Measurements from ENCODE around the gene EAF1. TPM values are rescaled to one million over a fixed set of nuclear protein-coding genes. Genes with fewer than 3 reads are reported as not detected.
"Not testable (repeated sequence)": the region's sequence is repeated elsewhere in the genome, so short reads cannot be mapped to it uniquely, and the experiment has no call there.

EAF1 gene
- total RNA-seq, 2 donors from 2014 or later: 24.9 to 28.0 TPM

DNA sequence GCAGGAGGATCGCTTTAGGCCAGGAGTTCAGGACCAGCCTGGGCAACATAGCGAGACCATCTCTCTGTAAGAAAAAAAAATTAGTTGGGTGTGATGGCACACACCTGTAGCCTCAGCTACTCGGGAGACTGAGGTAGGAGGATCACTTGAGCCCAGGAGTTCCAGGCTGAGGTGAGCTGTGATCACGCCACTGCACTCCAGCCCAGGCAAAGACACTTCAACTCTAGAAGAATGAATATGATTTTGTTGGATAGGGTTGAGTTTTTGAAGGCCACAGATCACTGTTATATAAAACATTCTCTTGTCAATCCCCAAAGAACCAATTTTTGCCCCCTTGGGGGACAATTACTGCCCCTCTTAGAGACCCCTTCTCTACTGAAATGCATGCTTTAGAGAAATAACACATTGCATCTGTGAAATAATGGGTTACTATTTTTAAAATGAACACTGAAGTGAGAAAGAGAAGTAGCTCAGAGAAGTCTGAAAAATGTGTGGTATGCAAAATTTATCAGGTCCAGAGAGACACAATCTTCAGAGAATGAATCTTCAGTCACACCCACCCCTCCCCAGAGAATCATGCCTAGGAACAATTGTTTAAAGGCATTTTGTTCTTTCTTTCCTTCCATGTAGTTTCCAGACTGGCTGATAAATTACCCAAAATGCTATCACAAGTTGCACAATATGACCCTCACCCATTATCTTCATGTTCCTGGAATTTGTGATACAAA lies 42.7 kb upstream of the EAF1 start:
- TF ChIP-seq, protein P1, sequence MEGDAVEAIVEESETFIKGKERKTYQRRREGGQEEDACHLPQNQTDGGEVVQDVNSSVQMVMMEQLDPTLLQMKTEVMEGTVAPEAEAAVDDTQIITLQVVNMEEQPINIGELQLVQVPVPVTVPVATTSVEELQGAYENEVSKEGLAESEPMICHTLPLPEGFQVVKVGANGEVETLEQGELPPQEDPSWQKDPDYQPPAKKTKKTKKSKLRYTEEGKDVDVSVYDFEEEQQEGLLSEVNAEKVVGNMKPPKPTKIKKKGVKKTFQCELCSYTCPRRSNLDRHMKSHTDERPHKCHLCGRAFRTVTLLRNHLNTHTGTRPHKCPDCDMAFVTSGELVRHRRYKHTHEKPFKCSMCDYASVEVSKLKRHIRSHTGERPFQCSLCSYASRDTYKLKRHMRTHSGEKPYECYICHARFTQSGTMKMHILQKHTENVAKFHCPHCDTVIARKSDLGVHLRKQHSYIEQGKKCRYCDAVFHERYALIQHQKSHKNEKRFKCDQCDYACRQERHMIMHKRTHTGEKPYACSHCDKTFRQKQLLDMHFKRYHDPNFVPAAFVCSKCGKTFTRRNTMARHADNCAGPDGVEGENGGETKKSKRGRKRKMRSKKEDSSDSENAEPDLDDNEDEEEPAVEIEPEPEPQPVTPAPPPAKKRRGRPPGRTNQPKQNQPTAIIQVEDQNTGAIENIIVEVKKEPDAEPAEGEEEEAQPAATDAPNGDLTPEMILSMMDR (IDR thresholded peaks at IDR 0.05): no peak
- Histone ChIP-seq H3K27me3 (no peaks in the 10 kb centered on the region), H3K36me3 (no peaks in the 10 kb centered on the region), H3K4me3 (no peak overlapping the region), H3K27ac (no peak overlapping the region), H3K4me1 (no peaks in the 10 kb centered on the region), H3K9ac (ENCODE audit: low read depth in 2 of 2, low read length in 2 of 2) (no peak overlapping the region), H3K9me3 (no peaks in the 10 kb centered on the region)
- intact Hi-C loops (cut with DNase I): no loop called here
- no peak for DNase-seq

DNA sequence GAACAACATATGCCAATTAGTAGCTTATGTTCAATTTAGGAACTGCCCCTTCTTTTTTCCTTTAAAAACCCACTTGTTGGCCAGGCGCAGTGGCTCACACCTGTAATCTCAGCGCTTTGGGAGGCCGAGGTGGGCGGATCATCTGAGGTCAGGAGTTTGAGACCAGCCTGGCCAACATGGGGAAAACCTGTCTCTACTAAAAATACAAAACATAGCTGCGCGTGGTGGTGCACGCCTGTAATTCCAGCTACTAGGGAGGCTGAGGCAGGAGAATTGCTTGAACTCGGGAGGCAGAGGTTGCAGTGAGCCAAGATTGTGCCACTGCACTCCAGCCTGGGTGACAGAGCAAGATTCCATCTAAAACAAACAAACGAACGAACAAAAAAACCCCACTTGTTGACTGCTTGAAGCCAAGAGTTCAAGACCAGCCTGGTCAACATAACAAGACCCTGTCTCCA lies 42.1 kb upstream of the EAF1 start:
- H3K27me3 ChIP-seq: not testable (repeated sequence)

DNA sequence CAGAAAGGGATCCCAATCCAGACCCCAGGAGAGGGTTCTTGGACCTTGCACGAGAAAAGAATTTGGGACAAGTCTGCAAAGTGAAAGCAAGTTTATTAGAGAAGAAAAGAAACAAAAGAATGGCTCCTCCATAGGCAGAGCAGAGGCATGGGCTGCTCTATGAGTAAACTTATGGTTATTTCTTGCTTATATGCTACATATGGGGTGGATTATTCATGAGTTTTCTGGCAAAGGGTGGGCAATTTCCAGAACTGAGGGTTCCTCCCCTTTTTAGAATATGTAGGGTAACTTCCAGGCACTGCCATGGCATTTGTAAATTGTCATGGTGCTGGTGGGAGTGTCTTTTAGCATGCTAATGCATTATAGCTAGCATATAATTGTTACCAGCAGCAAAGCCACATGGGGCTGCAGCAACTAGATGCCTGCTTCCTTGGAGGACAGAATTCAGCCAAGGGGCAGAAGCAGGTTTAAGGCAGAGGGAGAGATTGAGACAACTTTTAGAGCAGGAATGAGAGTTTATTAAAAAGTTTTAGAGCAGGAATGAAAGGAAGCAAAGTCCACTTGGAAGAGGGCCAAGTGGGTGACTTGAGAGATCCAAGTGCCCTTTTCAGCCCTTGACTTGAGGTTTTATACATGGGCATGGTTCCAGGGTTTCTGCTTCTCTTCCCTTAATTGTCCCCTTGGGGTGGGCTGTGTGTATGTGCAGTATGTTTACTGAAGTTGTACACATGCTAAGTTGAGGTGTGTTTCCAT lies 41.3 kb upstream of the EAF1 start:
- Histone ChIP-seq H3K27ac (no peak overlapping the region), H3K36me3 (no peaks in the 10 kb centered on the region), H3K4me3 (no peak overlapping the region), H3K9me3 (no peaks in the 10 kb centered on the region), H3K27me3 (no peaks in the 10 kb centered on the region), H3K9ac (ENCODE audit: low read depth in 2 of 2, low read length in 2 of 2) (no peak overlapping the region), H3K4me1 (no peaks in the 10 kb centered on the region)
- TF ChIP-seq, protein P1 (IDR thresholded peaks at IDR 0.05): no peak
- DNase-seq: no peak
- intact Hi-C loops (cut with DNase I): no loop called here

More for the DNA sequence above, 42.1 kb upstream of the EAF1 start:
- H3K9me3 ChIP-seq; intact Hi-C loops (cut with DNase I); H3K36me3 ChIP-seq; H3K9ac ChIP-seq (ENCODE audit: low read depth in 2 of 2, low read length in 2 of 2); H3K4me3 ChIP-seq; H3K4me1 ChIP-seq; H3K27ac ChIP-seq; DNase-seq: not testable (repeated sequence)

DNA sequence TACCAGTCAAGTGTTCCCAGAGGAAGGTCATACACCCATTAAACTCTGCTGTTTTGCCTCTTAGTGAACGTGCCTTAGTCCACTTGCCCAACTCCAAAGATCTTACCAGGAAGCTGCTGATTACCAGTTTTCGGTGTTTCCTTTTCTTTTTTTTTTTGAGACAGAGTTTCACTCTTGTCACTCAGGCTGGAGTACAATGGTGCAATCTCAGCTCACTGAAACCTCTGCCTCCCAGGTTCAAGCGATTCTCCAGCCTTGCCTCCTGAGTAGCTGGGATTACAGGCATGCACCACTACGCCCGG lies 40.8 kb upstream of the EAF1 start:
- DNase-seq; intact Hi-C loops (cut with DNase I); H3K9ac ChIP-seq (ENCODE audit: low read depth in 2 of 2, low read length in 2 of 2); H3K4me1 ChIP-seq; H3K4me3 ChIP-seq; H3K36me3 ChIP-seq; H3K9me3 ChIP-seq; H3K27ac ChIP-seq; H3K27me3 ChIP-seq: not testable (repeated sequence)

DNA sequence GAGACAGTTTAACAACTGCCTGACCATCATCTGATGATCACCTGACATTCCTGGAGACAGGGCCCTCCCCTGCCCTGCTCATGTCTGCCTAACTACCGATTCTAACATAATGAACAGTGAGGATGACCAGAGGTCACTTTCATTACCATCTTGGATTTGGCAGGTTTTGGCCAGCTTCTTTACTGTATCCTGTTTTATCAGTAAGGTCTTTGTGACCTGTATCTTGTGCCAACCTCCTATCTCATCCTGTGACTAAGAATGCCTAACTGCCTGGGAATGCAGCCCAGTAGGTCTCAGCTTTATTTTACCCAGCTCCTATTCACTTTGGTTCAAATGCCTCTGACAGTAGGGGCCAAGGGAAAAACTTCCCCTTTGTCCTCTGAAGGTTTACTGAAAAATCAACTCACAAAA lies 40.2 kb upstream of the EAF1 start:
- no peak overlapping the region for H3K9ac ChIP-seq (ENCODE audit: low read depth in 2 of 2, low read length in 2 of 2)
- no peaks in the 10 kb centered on the region for H3K36me3 ChIP-seq
- H3K27me3 ChIP-seq: no peaks in the 10 kb centered on the region
- H3K27ac ChIP-seq: no peak overlapping the region
- intact Hi-C loops (cut with DNase I): no loop called here
- TF ChIP-seq, protein P1 (IDR thresholded peaks at IDR 0.05): no peak
- H3K4me1 ChIP-seq: no peaks in the 10 kb centered on the region
- H3K9me3 ChIP-seq: no peaks in the 10 kb centered on the region
- DNase-seq: no peak
- no peak overlapping the region for H3K4me3 ChIP-seq

DNA sequence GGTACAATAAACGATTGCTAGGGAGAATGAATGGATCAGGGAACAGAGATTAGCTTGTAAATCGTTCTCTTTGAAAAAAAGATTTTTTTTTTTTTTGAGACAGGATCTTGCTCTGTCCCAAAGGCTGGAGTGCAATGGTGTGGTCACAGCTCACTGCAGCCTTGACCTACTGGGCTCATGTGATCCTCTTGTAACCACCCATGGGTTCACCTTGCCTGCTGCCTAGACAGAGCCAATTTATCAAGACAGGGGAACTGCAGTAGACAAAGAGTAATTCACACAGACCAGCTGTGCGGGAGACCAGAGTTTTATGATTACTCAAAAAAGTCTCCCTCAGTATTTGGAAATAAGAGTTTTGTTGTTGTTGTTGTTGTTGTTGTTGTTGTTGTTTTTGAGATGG lies 39.7 kb upstream of the EAF1 start:
- no peak overlapping the region for H3K4me3 ChIP-seq
- TF ChIP-seq, protein P1 (IDR thresholded peaks at IDR 0.05): no peak
- no peak overlapping the region for H3K9ac ChIP-seq (ENCODE audit: low read depth in 2 of 2, low read length in 2 of 2)
- intact Hi-C loops (cut with DNase I): no loop called here
- H3K27me3 ChIP-seq: no peaks in the 10 kb centered on the region
- H3K36me3 ChIP-seq: no peaks in the 10 kb centered on the region
- no peaks in the 10 kb centered on the region for H3K9me3 ChIP-seq
- H3K4me1 ChIP-seq: no peaks in the 10 kb centered on the region
- DNase-seq: no peak
- no peak overlapping the region for H3K27ac ChIP-seq

DNA sequence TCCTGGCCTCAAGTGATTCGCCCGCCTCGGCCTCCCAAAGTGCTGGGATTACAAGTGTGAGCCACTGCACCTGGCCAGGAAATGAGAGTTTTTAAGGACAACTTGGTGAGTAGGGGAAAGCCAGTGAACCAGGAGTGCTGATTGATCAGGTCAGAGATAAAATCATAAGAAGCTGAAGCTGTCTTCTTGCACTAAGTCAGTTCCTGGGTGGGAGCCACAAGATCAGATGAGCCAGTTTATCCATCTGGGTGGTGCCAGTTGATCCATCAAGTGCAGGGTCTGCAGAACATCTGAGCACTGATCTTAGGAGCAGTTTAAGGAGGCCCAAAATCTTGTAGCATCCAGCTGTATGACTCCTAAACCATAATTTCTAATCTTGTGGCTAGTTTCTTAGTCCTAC lies 39.1 kb upstream of the EAF1 start:
- H3K4me1 ChIP-seq; intact Hi-C loops (cut with DNase I); H3K27me3 ChIP-seq; DNase-seq; H3K9me3 ChIP-seq; H3K27ac ChIP-seq; H3K4me3 ChIP-seq; H3K9ac ChIP-seq (ENCODE audit: low read depth in 2 of 2, low read length in 2 of 2); H3K36me3 ChIP-seq: not testable (repeated sequence)
